Ovary (tissue), 1 donor: Measurements from ENCODE around the gene ADGRV1.

Experiments used
- EP300 ChIP-seq: sonication (generic); formaldehyde crosslinking; IDR thresholded peaks from one replicate; pipeline ENCODE4 v1.6.1; 2017; ENCODE audit warnings: antibody characterized with exemption
- POLR2A ChIP-seq: fragments of 450-650 bp; IDR thresholded peaks from one replicate; pipeline ENCODE4 v1.6.1; 2017; ENCODE audit warnings: antibody characterized with exemption, mild to moderate bottlenecking, moderate library complexity

DNA sequence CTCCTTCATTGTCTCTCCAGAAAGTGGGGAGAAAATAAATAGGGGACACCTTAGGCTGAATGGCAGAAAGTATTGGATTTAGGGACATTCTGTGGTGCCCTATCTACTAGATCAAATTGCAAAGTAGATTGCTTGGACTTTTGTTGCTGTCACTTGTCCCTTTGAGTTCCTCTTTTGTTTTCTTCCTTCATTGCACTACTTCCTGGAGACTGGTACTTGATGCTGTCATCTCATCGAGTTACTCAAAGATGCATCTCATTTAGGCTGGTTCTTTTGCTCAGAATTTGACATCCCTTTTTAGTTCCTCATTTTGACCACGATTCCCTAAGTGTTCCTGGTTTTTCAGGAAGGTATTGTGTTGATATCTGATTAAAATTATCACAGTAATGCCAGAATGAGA is 137.6 kb downstream of the ADGRV1 start:
- TF ChIP-seq POLR2A (no peak), EP300 (no peak)
